Measurements from ENCODE around the gene KRT75.

- TF ChIP-seq CTCF (conservative IDR thresholded peaks at IDR 0.05) (no peak), EZH2 (IDR thresholded peaks at IDR 0.05; ENCODE audit: low read depth) (no peak)
Measured at GRCh38 chr12:52404951-52405350, 29.2 kb downstream of the KRT75 start.

Measured in PC-9 (cell line).